Measurements from ENCODE around the gene EDEM2. TPM values are rescaled to one million over a fixed set of nuclear protein-coding genes. Genes with fewer than 3 reads are reported as not detected.
"Not testable (repeated sequence)": the region's sequence is repeated elsewhere in the genome, so short reads cannot be mapped to it uniquely, and the experiment has no call there.

Gene EDEM2
- polyA plus RNA-seq, 3 donors = 39.5 to 86.1 (median 75.6) TPM

- intact Hi-C loops (cut with micrococcal nuclease) = no loop called here
- Histone ChIP-seq H3K9me3 (replicated peaks in 1 of 2; ENCODE audit: control insufficient read depth in 1 of 2, insufficient read depth in 1 of 2, low read length in 2 of 2) (peaks cover 0 to 4% of the 10 kb centered on the region in 2 donors), H3K27me3 (ENCODE audit: control insufficient read depth in 2 of 2, insufficient read depth in 2 of 2, low read length in 2 of 2) (no peaks in the 10 kb centered on the region), H3K79me2 (ENCODE audit: insufficient read depth, low read length) (no peaks in the 10 kb centered on the region), H3K36me3 (replicated peaks in 1 of 2; ENCODE audit: control insufficient read depth in 1 of 2, insufficient read depth in 2 of 2, low read length in 2 of 2) (no peaks in the 10 kb centered on the region), H3K9ac (ENCODE audit: insufficient read depth, low read length, poor library complexity, severe bottlenecking) (peak overlapping the region; percentile 24), H3K4me1 (ENCODE audit: control insufficient read depth in 1 of 2, insufficient read depth in 2 of 2, low read length in 2 of 2) (peaks cover 11 to 15% of the 10 kb centered on the region in 2 donors), H3K4me2 (replicated peaks; ENCODE audit: extremely low read depth, low read length, poor library complexity, severe bottlenecking) (peak overlapping the region; percentile 64), H2AFZ (ENCODE audit: insufficient read depth, low read depth, low read length, poor library complexity, severe bottlenecking) (peak overlapping the region; percentile 81), H3K4me3 (replicated peaks in 1 of 3; ENCODE audit: low read depth in 2 of 3, low read length in 3 of 3) (peak overlapping the region in 2 of 3 experiments; percentile 17 to 70), H3K27ac (ENCODE audit: low read depth in 1 of 2, low read length in 2 of 2) (no peak overlapping the region), H4K20me1 (ENCODE audit: insufficient read depth, low read length) (no peaks in the 10 kb centered on the region)
- H3K27me3 Mint-ChIP-seq (ENCODE audit: low read depth in 3 of 3) = peaks cover 0 to 16% (median 4%) of the 10 kb centered on the region in 3 donors
- peak overlapping the region in 1 of 7 donors; percentile 49 for H3K27ac Mint-ChIP-seq
- H3K4me1 Mint-ChIP-seq = peaks cover 15% of the 10 kb centered on the region
- no peak for DNase-seq
- WGBS (ENCODE audit: insufficient coverage) = no CpG with 5 or more reads among the region's 1 CpG
- TF ChIP-seq CTCF (IDR thresholded peaks at IDR 0.05) = no peak
- H3K4me3 Mint-ChIP-seq = peak overlapping the region; percentile 75 to 83
- H3K9me3 Mint-ChIP-seq = peaks cover 0 to 8% (median 2%) of the 10 kb centered on the region in 7 donors
- peaks cover 0 to 8% of the 10 kb centered on the region in 2 donors for H3K36me3 Mint-ChIP-seq
Observed at GRCh38 chr20:35171438-35171752, 24.3 kb upstream of the EDEM2 start.

GRCh38 chr20:35168701-35169409, 21.7 kb upstream of the EDEM2 start:
- H3K36me3 ChIP-seq (replicated peaks in 1 of 2; ENCODE audit: control insufficient read depth in 1 of 2, insufficient read depth in 2 of 2, low read length in 2 of 2); H3K36me3 Mint-ChIP-seq; DNase-seq; H4K20me1 ChIP-seq (ENCODE audit: insufficient read depth, low read length); intact Hi-C loops (cut with micrococcal nuclease); H3K4me2 ChIP-seq (replicated peaks; ENCODE audit: extremely low read depth, low read length, poor library complexity, severe bottlenecking); H3K4me3 Mint-ChIP-seq; H3K79me2 ChIP-seq (ENCODE audit: insufficient read depth, low read length); H2AFZ ChIP-seq (ENCODE audit: insufficient read depth, low read depth, low read length, poor library complexity, severe bottlenecking); H3K27me3 ChIP-seq (ENCODE audit: control insufficient read depth in 2 of 2, insufficient read depth in 2 of 2, low read length in 2 of 2); H3K4me3 ChIP-seq (replicated peaks in 1 of 3; ENCODE audit: low read depth in 2 of 3, low read length in 3 of 3); H3K9me3 Mint-ChIP-seq; H3K9me3 ChIP-seq (replicated peaks in 1 of 2; ENCODE audit: control insufficient read depth in 1 of 2, insufficient read depth in 1 of 2, low read length in 2 of 2); H3K9ac ChIP-seq (ENCODE audit: insufficient read depth, low read length, poor library complexity, severe bottlenecking); H3K27ac ChIP-seq (ENCODE audit: low read depth in 1 of 2, low read length in 2 of 2); H3K27ac Mint-ChIP-seq: not testable (repeated sequence)
- H3K27me3 Mint-ChIP-seq (ENCODE audit: low read depth in 3 of 3) = peaks cover 0 to 14% (median 1%) of the 10 kb centered on the region in 3 donors
- H3K4me1 Mint-ChIP-seq = peaks cover 20% of the 10 kb centered on the region
- WGBS (ENCODE audit: insufficient coverage) = no CpG with 5 or more reads among the region's 4 CpGs
- peaks cover 14 to 18% of the 10 kb centered on the region in 2 donors for H3K4me1 ChIP-seq (ENCODE audit: control insufficient read depth in 1 of 2, insufficient read depth in 2 of 2, low read length in 2 of 2)

Data from CD14-positive monocyte (primary cell).